OCI-LY1 (cell line): ENCODE results near the gene XYLT1.

Source experiments
- H2AFZ ChIP-seq: fragments of 200-600 bp; sonication (generic), shearing (Covaris generic); 2 replicates; pipeline ENCODE4 v1.6.0; 2014; ENCODE audit warnings: antibody characterized with exemption, mild to moderate bottlenecking, low read length
- H3F3A ChIP-seq: fragments of 200-600 bp; sonication (generic), shearing (Covaris generic); 2 replicates; pipeline ENCODE4 v1.6.0; 2014; ENCODE audit warnings: mild to moderate bottlenecking, antibody characterized with exemption, low read length, moderate library complexity; ENCODE audit not compliant: insufficient read depth
- H3K27ac ChIP-seq: fragments of 200-600 bp; sonication (generic); 2 replicates; pipeline ENCODE4 v1.5.1; 2014; ENCODE audit warnings: low read length, mixed run types, mild to moderate bottlenecking, low read depth; ENCODE audit not compliant: poor library complexity, severe bottlenecking
- H3K27me3 ChIP-seq: fragments of 200-600 bp; sonication (generic); 2 replicates; pipeline ENCODE4 v1.6.0; 2014; ENCODE audit warnings: antibody characterized with exemption, mild to moderate bottlenecking, low read length, moderate library complexity; ENCODE audit not compliant: insufficient read depth
- H3K36me3 ChIP-seq: fragments of 200-600 bp; sonication (generic); 2 replicates; pipeline ENCODE4 v1.6.1; 2014; ENCODE audit warnings: mild to moderate bottlenecking, antibody characterized with exemption, low read length, moderate library complexity, mixed read lengths; ENCODE audit not compliant: insufficient read depth
- H3K4me1 ChIP-seq: fragments of 200-600 bp; sonication (generic); 2 replicates; pipeline ENCODE4 v1.5.1; 2014; ENCODE audit warnings: mild to moderate bottlenecking, low read length, moderate library complexity; ENCODE audit not compliant: insufficient read depth, severe bottlenecking
- H3K4me2 ChIP-seq: fragments of 200-600 bp; sonication (generic), shearing (Covaris generic); 2 replicates; pipeline ENCODE4 v1.6.1; 2014; ENCODE audit warnings: low read length
- H3K4me3 ChIP-seq: fragments of 200-600 bp; sonication (generic); 2 replicates; pipeline ENCODE4 v1.5.1; 2014; ENCODE audit warnings: low read length, low read depth, mild to moderate bottlenecking, mixed read lengths; ENCODE audit not compliant: poor library complexity, severe bottlenecking
- H3K79me2 ChIP-seq: fragments of 200-600 bp; shearing (Covaris generic); 2 replicates; pipeline ENCODE4 v1.6.1; 2016; ENCODE audit warnings: mixed run types, low read length, mixed read lengths; ENCODE audit not compliant: insufficient read depth
- H3K9ac ChIP-seq: fragments of 200-600 bp; sonication (generic), shearing (Covaris generic); 2 replicates; pipeline ENCODE4 v1.6.1; 2014; ENCODE audit warnings: mild to moderate bottlenecking, low read length, mixed read lengths
- H3K9me2 ChIP-seq: fragments of 200-600 bp; sonication (generic), shearing (Covaris generic); 2 replicates; pipeline ENCODE4 v1.6.1; 2014; ENCODE audit warnings: low read depth, mild to moderate bottlenecking, low read length, mixed read lengths
- H3K9me3 ChIP-seq: fragments of 200-600 bp; shearing (Covaris generic); 2 replicates; pipeline ENCODE4 v1.6.1; 2014; ENCODE audit warnings: low read length, mixed read lengths
- H4K20me1 ChIP-seq: fragments of 200-600 bp; sonication (generic), shearing (Covaris generic); 2 replicates; pipeline ENCODE4 v1.6.0; 2016; ENCODE audit warnings: mild to moderate bottlenecking, low read length; ENCODE audit not compliant: insufficient read depth
- CTCF ChIP-seq: fragments of 200-600 bp; sonication (generic), shearing (Covaris generic); IDR thresholded peaks from 2 replicates; pipeline ENCODE4 v1.5.1; 2017; ENCODE audit warnings: mild to moderate bottlenecking, antibody characterized with exemption, low read length, moderate library complexity, mixed read lengths
- EZH2 ChIP-seq: fragments of 200-600 bp; sonication (generic), shearing (Covaris generic); IDR thresholded peaks from 2 replicates; pipeline ENCODE4 v1.8.0; 2017; ENCODE audit warnings: borderline replicate concordance, mixed run types, mild to moderate bottlenecking, antibody characterized with exemption, low read length, moderate library complexity, mixed read lengths

XYLT1 gene

DNA sequence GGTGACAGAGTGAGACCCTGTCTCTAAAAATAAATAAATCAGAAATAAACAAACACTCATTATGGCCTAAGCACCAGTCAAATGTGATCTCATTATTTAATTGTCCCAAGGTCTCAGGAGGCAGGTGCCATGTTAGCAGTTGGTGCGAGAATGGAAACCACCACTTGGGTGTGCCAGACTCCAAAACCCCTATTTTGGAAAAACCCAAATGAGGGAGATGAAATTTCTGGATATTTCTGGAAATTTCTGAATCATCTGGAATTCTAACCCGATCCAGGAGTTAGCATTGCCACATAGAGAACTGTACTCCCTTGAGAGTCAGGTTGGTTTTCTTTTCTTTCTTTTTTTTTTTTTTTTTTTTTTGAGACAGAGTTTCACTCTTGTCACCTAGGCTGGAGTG lies 264.0 kb downstream of the XYLT1 start:
- Histone ChIP-seq H3K27ac (no peak overlapping the region), H2AFZ (no peak overlapping the region), H3K9me3 (no peaks in the 10 kb centered on the region), H3K36me3 (peaks cover 10% of the 10 kb centered on the region; the same call in 1 of the 2 replicates), H3K79me2 (no peaks in the 10 kb centered on the region), H3K9me2 (no peaks in the 10 kb centered on the region), H3K4me3 (no peak overlapping the region), H3F3A (no peaks in the 10 kb centered on the region), H3K27me3 (no peaks in the 10 kb centered on the region), H4K20me1 (no peaks in the 10 kb centered on the region), H3K4me1 (peaks cover 15% of the 10 kb centered on the region), H3K9ac (no peak overlapping the region), H3K4me2 (no peak overlapping the region)
- TF ChIP-seq CTCF (no peak; the same call in 1 of the 2 replicates), EZH2 (no peak)

GRCh38 chr16:17205279-17206211 lies 265.2 kb downstream of the XYLT1 start:
- Histone ChIP-seq H2AFZ (no peak overlapping the region), H3K79me2 (no peaks in the 10 kb centered on the region), H3K4me3 (no peak overlapping the region), H3F3A (no peaks in the 10 kb centered on the region), H3K27me3 (no peaks in the 10 kb centered on the region), H3K4me1 (peaks cover 15% of the 10 kb centered on the region), H3K9ac (no peak overlapping the region), H3K36me3 (peaks cover 11% of the 10 kb centered on the region; the same call in 1 of the 2 replicates), H3K9me3 (no peaks in the 10 kb centered on the region), H3K9me2 (no peaks in the 10 kb centered on the region), H3K4me2 (no peak overlapping the region), H4K20me1 (no peaks in the 10 kb centered on the region), H3K27ac (no peak overlapping the region)
- TF ChIP-seq EZH2 (no peak), CTCF (no peak)

GRCh38 chr16:17204644-17205043 lies 266.1 kb downstream of the XYLT1 start:
- H3K4me3 ChIP-seq, result no peak overlapping the region
- no peaks in the 10 kb centered on the region for H3F3A ChIP-seq
- peaks cover 19% of the 10 kb centered on the region for H3K36me3 ChIP-seq
- no peak overlapping the region for H3K9ac ChIP-seq
- H3K27me3 ChIP-seq, result no peaks in the 10 kb centered on the region
- H4K20me1 ChIP-seq, result no peaks in the 10 kb centered on the region
- peaks cover 15% of the 10 kb centered on the region for H3K4me1 ChIP-seq
- no peaks in the 10 kb centered on the region for H3K9me3 ChIP-seq
- no peak overlapping the region for H2AFZ ChIP-seq
- no peaks in the 10 kb centered on the region for H3K79me2 ChIP-seq
- no peak for TF ChIP-seq CTCF
- TF ChIP-seq EZH2, result no peak
- no peak overlapping the region for H3K4me2 ChIP-seq
- H3K27ac ChIP-seq, result no peak overlapping the region
- H3K9me2 ChIP-seq, result no peaks in the 10 kb centered on the region
